Measurements from ENCODE around the gene MAEA. TPM values are rescaled to one million over a fixed set of nuclear protein-coding genes. Genes with fewer than 3 reads are reported as not detected.
A peak's percentile ranks its signal among the peaks of the same experiment; 100 is the strongest.

MAEA gene
- total RNA-seq, 2 donors from 2014 or later, result 48.8 to 72.7 TPM

GRCh38 chr4:1353186-1354055 lies 63.7 kb downstream of the MAEA start:
- Histone ChIP-seq H3K27ac (ENCODE audit: low read depth, low read length) (no peak overlapping the region), H3K4me1 (ENCODE audit: control insufficient read depth, insufficient read depth, low read length) (no peaks in the 10 kb centered on the region), H3K36me3 (ENCODE audit: control insufficient read depth, insufficient read depth, low read length) (peaks cover 41% of the 10 kb centered on the region), H3K27me3 (ENCODE audit: control insufficient read depth, insufficient read depth, low read length, poor library complexity, severe bottlenecking) (no peaks in the 10 kb centered on the region), H3K9ac (ENCODE audit: extremely low read depth, low read length, poor library complexity, severe bottlenecking) (no peak overlapping the region), H3K9me3 (ENCODE audit: control insufficient read depth, low read length) (no peaks in the 10 kb centered on the region), H3K4me3 (ENCODE audit: low read length) (no peak overlapping the region)
- Mint-ChIP-seq H3K27ac (no peak overlapping the region), H3K9me3 (no peaks in the 10 kb centered on the region), H3K4me1 (peaks cover 3% of the 10 kb centered on the region), H3K4me3 (no peak overlapping the region), H3K27me3 (ENCODE audit: insufficient read depth) (no peaks in the 10 kb centered on the region), H3K36me3 (ENCODE audit: low read depth) (peaks cover 27% of the 10 kb centered on the region)
- no peak for TF ChIP-seq CTCF (conservative IDR thresholded peaks at IDR 0.05)
- no peak for DNase-seq
- WGBS, 2 experiments (ENCODE audit: insufficient coverage in 1 of 2, insufficient read length in 1 of 2), result 96 to 98% methylated on average over 17 to 30 of the region's 30 CpGs

- DNase-seq, result peak; percentile 64
- H3K27me3 Mint-ChIP-seq (ENCODE audit: insufficient read depth), result no peaks in the 10 kb centered on the region
- Histone ChIP-seq H3K4me1 (ENCODE audit: control insufficient read depth, insufficient read depth, low read length) (no peaks in the 10 kb centered on the region), H3K36me3 (ENCODE audit: control insufficient read depth, insufficient read depth, low read length) (peaks cover 42% of the 10 kb centered on the region), H3K27ac (ENCODE audit: low read depth, low read length) (no peak overlapping the region), H3K27me3 (ENCODE audit: control insufficient read depth, insufficient read depth, low read length, poor library complexity, severe bottlenecking) (no peaks in the 10 kb centered on the region), H3K4me3 (ENCODE audit: low read length) (no peak overlapping the region), H3K9me3 (ENCODE audit: control insufficient read depth, low read length) (no peaks in the 10 kb centered on the region), H3K9ac (ENCODE audit: extremely low read depth, low read length, poor library complexity, severe bottlenecking) (no peak overlapping the region)
- H3K9me3 Mint-ChIP-seq, result no peaks in the 10 kb centered on the region
- peaks cover 25% of the 10 kb centered on the region for H3K36me3 Mint-ChIP-seq (ENCODE audit: low read depth)
- H3K27ac Mint-ChIP-seq, result no peak overlapping the region
- no peak for TF ChIP-seq CTCF (conservative IDR thresholded peaks at IDR 0.05)
- peaks cover 3% of the 10 kb centered on the region for H3K4me1 Mint-ChIP-seq
- H3K4me3 Mint-ChIP-seq, result no peak overlapping the region
- WGBS, 2 experiments (ENCODE audit: insufficient coverage in 1 of 2, insufficient read length in 1 of 2), result 93% methylated on average over 16 to 36 of the region's 36 CpGs
These were observed 64.7 kb downstream of the MAEA start for GRCh38 chr4:1354136-1354982.

GRCh38 chr4:1354983-1355275 lies 65.2 kb downstream of the MAEA start:
- H3K9ac ChIP-seq (ENCODE audit: extremely low read depth, low read length, poor library complexity, severe bottlenecking), result no peak overlapping the region
- H3K36me3 Mint-ChIP-seq (ENCODE audit: low read depth), result peaks cover 23% of the 10 kb centered on the region
- H3K27ac ChIP-seq (ENCODE audit: low read depth, low read length), result no peak overlapping the region
- H3K4me3 ChIP-seq (ENCODE audit: low read length), result no peak overlapping the region
- no peak for DNase-seq
- H3K27me3 Mint-ChIP-seq (ENCODE audit: insufficient read depth), result no peaks in the 10 kb centered on the region
- 94 to 100% methylated on average over 2 to 18 of the region's 18 CpGs for WGBS, 2 experiments (ENCODE audit: insufficient coverage in 1 of 2, insufficient read length in 1 of 2)
- no peaks in the 10 kb centered on the region for H3K27me3 ChIP-seq (ENCODE audit: control insufficient read depth, insufficient read depth, low read length, poor library complexity, severe bottlenecking)
- peaks cover 3% of the 10 kb centered on the region for H3K4me1 Mint-ChIP-seq
- TF ChIP-seq CTCF (conservative IDR thresholded peaks at IDR 0.05), result no peak
- peaks cover 38% of the 10 kb centered on the region for H3K36me3 ChIP-seq (ENCODE audit: control insufficient read depth, insufficient read depth, low read length)
- H3K4me3 Mint-ChIP-seq, result no peak overlapping the region
- no peaks in the 10 kb centered on the region for H3K4me1 ChIP-seq (ENCODE audit: control insufficient read depth, insufficient read depth, low read length)
- H3K9me3 Mint-ChIP-seq, result no peaks in the 10 kb centered on the region
- no peak overlapping the region for H3K27ac Mint-ChIP-seq
- H3K9me3 ChIP-seq (ENCODE audit: control insufficient read depth, low read length), result no peaks in the 10 kb centered on the region

All from endodermal cell (in vitro differentiated cells).